NB4 (cell line): ENCODE measurements around the gene HOTAIR.

Experiments
- CTCF ChIP-seq: IDR thresholded peaks from one replicate; pipeline ENCODE4 v1.5.1; 2012; ENCODE audit warnings: low read depth, low read length
- MAX ChIP-seq: IDR thresholded peaks from 2 replicates; pipeline ENCODE4 v1.6.1; 2011; ENCODE audit warnings: low read depth, low read length
- MYC ChIP-seq: IDR thresholded peaks from 2 replicates; pipeline ENCODE4 v1.6.1; 2011; ENCODE audit warnings: low read depth, low read length
- POLR2A ChIP-seq: IDR thresholded peaks from 2 replicates; pipeline ENCODE4 v1.6.1; 2011; ENCODE audit warnings: mild to moderate bottlenecking; ENCODE audit not compliant: insufficient read length; ENCODE audit errors: extremely low read depth

GRCh38 chr12:53972722-53973235 is 2.0 kb downstream of the HOTAIR start, which contains the start of gene HOXC11:
- TF ChIP-seq CTCF (no peak), POLR2A (no peak), MAX (no peak), MYC (no peak)
